K562 (cell line): ENCODE data around the gene ADAMTS6. TPM values are rescaled to one million over a fixed set of nuclear protein-coding genes. Genes with fewer than 3 reads are reported as not detected.

ENCODE experiments used
- polyA plus RNA-seq, 8 experiments: library from polyadenylated mRNA; depleted of rRNA in 4 of 8; stranded (reverse) in 5 of 8; unstranded in 3 of 8; fragments of >200 nt; fragmentation: Nextera tagmentation in 2 of 8; fragmentation: Illumina TruSeq in 1 of 8; extraction: Ambion mirVana in 2 of 8; extraction: Trizol in 1 of 8; gene quantifications; 2 replicates each; pipeline versions ENCODE4 v1.2.1 to v1.2.3, GENCODE V29; 2011 to 2014; ENCODE audit warnings: inconsistent platforms in 1 of 8, missing spikeins in 1 of 8
- small RNA-seq: library from RNA; depleted of rRNA; stranded (forward); fragments of <200 nt; gene quantifications from one replicate; pipeline ENCODE3, GENCODE V24; 2014
- total RNA-seq, 7 experiments: library from RNA; depleted of rRNA in 6 of 7; stranded (reverse); fragments of >200 nt in 6 of 7; fragmentation: Illumina TruSeq in 2 of 7; extraction: Trizol in 2 of 7; gene quantifications; 2 replicates each; pipeline versions ENCODE4 v1.2.1 to v1.2.3, GENCODE V29; 2011 to 2021; ENCODE audit warnings: low replicate concordance in 1 of 7

ADAMTS6 gene
- total and polyA plus RNA-seq, 9 of the 15 experiments (the other 6 are each of a cell fraction or from before 2014, with no cell fraction given), result 0.57 to 5.3 (median 1.5) TPM

Small RNAs within 50 kb of the gene (small RNA-seq; reads per million reads assigned to genes)
- gene RF00019, result not detected

Other genes starting within 250 kb of the ADAMTS6 start
- 29.3 and 30.8 TPM in 2 replicates for gene CENPK, start 81.2 kb upstream of the ADAMTS6 start, total RNA-seq (2014; rRNA removed)
- 69.0 and 80.2 TPM in 2 replicates for gene CENPK, start 81.2 kb upstream of the ADAMTS6 start, total RNA-seq (2014; rRNA removed; fragmentation: Illumina TruSeq; extraction: Trizol)
- gene CENPK, start 81.2 kb upstream of the ADAMTS6 start, total RNA-seq (2015; rRNA removed; fragmentation: Illumina TruSeq; extraction: Trizol), result 53.1 and 55.0 TPM in 2 replicates
- 40.2 and 46.9 TPM in 2 replicates for gene CENPK, start 81.2 kb upstream of the ADAMTS6 start, total RNA-seq (2021)
- 46.0 and 69.3 TPM in 2 replicates for gene CENPK, start 81.2 kb upstream of the ADAMTS6 start, polyA plus RNA-seq (2011; rRNA removed)
- gene CENPK, start 81.2 kb upstream of the ADAMTS6 start, polyA plus RNA-seq (2014; fragmentation: Illumina TruSeq; extraction: Trizol), result 52.0 and 60.3 TPM in 2 replicates
- 100 to 1,000 TPM; 121 to 134 TPM for gene CENPK, start 81.2 kb upstream of the ADAMTS6 start, polyA plus RNA-seq (2014; fragmentation: Nextera tagmentation; extraction: Ambion mirVana)
- gene CENPK, start 81.2 kb upstream of the ADAMTS6 start, polyA plus RNA-seq (2014; rRNA removed), result 62.6 and 72.3 TPM in 2 replicates
- 31.6 and 43.2 TPM in 2 replicates for gene PPWD1, start 81.4 kb upstream of the ADAMTS6 start, total RNA-seq (2014; rRNA removed)
- 59.3 and 62.9 TPM in 2 replicates for gene PPWD1, start 81.4 kb upstream of the ADAMTS6 start, total RNA-seq (2014; rRNA removed; fragmentation: Illumina TruSeq; extraction: Trizol)
- gene PPWD1, start 81.4 kb upstream of the ADAMTS6 start, total RNA-seq (2015; rRNA removed; fragmentation: Illumina TruSeq; extraction: Trizol), result 56.1 and 61.7 TPM in 2 replicates
- gene PPWD1, start 81.4 kb upstream of the ADAMTS6 start, total RNA-seq (2021), result 31.0 and 31.4 TPM in 2 replicates
- gene PPWD1, start 81.4 kb upstream of the ADAMTS6 start, polyA plus RNA-seq (2011; rRNA removed), result 17.6 and 24.1 TPM in 2 replicates
- gene PPWD1, start 81.4 kb upstream of the ADAMTS6 start, polyA plus RNA-seq (2014; fragmentation: Illumina TruSeq; extraction: Trizol), result 46.6 and 59.1 TPM in 2 replicates
- 10 to 100 TPM; 46.3 to 89.2 TPM for gene PPWD1, start 81.4 kb upstream of the ADAMTS6 start, polyA plus RNA-seq (2014; fragmentation: Nextera tagmentation; extraction: Ambion mirVana)
- 39.3 and 51.4 TPM in 2 replicates for gene PPWD1, start 81.4 kb upstream of the ADAMTS6 start, polyA plus RNA-seq (2014; rRNA removed)
- gene TRIM23, start 142.4 kb upstream of the ADAMTS6 start, total RNA-seq (2014; rRNA removed), result 5.2 and 8.5 TPM in 2 replicates
- 6.3 and 8.5 TPM in 2 replicates for gene TRIM23, start 142.4 kb upstream of the ADAMTS6 start, total RNA-seq (2014; rRNA removed; fragmentation: Illumina TruSeq; extraction: Trizol)
- gene TRIM23, start 142.4 kb upstream of the ADAMTS6 start, total RNA-seq (2015; rRNA removed; fragmentation: Illumina TruSeq; extraction: Trizol), result 4.3 and 4.9 TPM in 2 replicates
- 5.6 and 5.9 TPM in 2 replicates for gene TRIM23, start 142.4 kb upstream of the ADAMTS6 start, total RNA-seq (2021)
- 4.6 and 6.1 TPM in 2 replicates for gene TRIM23, start 142.4 kb upstream of the ADAMTS6 start, polyA plus RNA-seq (2011; rRNA removed)
- gene TRIM23, start 142.4 kb upstream of the ADAMTS6 start, polyA plus RNA-seq (2014; fragmentation: Illumina TruSeq; extraction: Trizol), result 3.7 and 4.1 TPM in 2 replicates
- 1 to 10 TPM; 2.4 to 2.6 TPM for gene TRIM23, start 142.4 kb upstream of the ADAMTS6 start, polyA plus RNA-seq (2014; fragmentation: Nextera tagmentation; extraction: Ambion mirVana)
- 2.7 and 3.5 TPM in 2 replicates for gene TRIM23, start 142.4 kb upstream of the ADAMTS6 start, polyA plus RNA-seq (2014; rRNA removed)
- gene SHLD3, start 143.1 kb upstream of the ADAMTS6 start, total RNA-seq (2014; rRNA removed), result 3.0 and 4.8 TPM in 2 replicates
- gene SHLD3, start 143.1 kb upstream of the ADAMTS6 start, total RNA-seq (2014; rRNA removed; fragmentation: Illumina TruSeq; extraction: Trizol), result 8.4 and 9.4 TPM in 2 replicates
- gene SHLD3, start 143.1 kb upstream of the ADAMTS6 start, total RNA-seq (2015; rRNA removed; fragmentation: Illumina TruSeq; extraction: Trizol), result 8.1 and 8.7 TPM in 2 replicates
- 4.7 and 4.8 TPM in 2 replicates for gene SHLD3, start 143.1 kb upstream of the ADAMTS6 start, total RNA-seq (2021)
- gene SHLD3, start 143.1 kb upstream of the ADAMTS6 start, polyA plus RNA-seq (2011; rRNA removed), result 6.6 and 8.5 TPM in 2 replicates
- gene SHLD3, start 143.1 kb upstream of the ADAMTS6 start, polyA plus RNA-seq (2014; fragmentation: Illumina TruSeq; extraction: Trizol), result 8.6 and 9.5 TPM in 2 replicates
- 10 to 100 TPM; 12.1 to 14.5 TPM for gene SHLD3, start 143.1 kb upstream of the ADAMTS6 start, polyA plus RNA-seq (2014; fragmentation: Nextera tagmentation; extraction: Ambion mirVana)
- 8.3 and 8.6 TPM in 2 replicates for gene SHLD3, start 143.1 kb upstream of the ADAMTS6 start, polyA plus RNA-seq (2014; rRNA removed)
- 13.3 and 17.0 TPM in 2 replicates for gene TRAPPC13, start 143.1 kb upstream of the ADAMTS6 start, total RNA-seq (2014; rRNA removed)
- 30.9 and 36.2 TPM in 2 replicates for gene TRAPPC13, start 143.1 kb upstream of the ADAMTS6 start, total RNA-seq (2014; rRNA removed; fragmentation: Illumina TruSeq; extraction: Trizol)
- 21.9 and 22.2 TPM in 2 replicates for gene TRAPPC13, start 143.1 kb upstream of the ADAMTS6 start, total RNA-seq (2015; rRNA removed; fragmentation: Illumina TruSeq; extraction: Trizol)
- gene TRAPPC13, start 143.1 kb upstream of the ADAMTS6 start, total RNA-seq (2021), result 16.2 and 17.3 TPM in 2 replicates
- 35.3 and 43.8 TPM in 2 replicates for gene TRAPPC13, start 143.1 kb upstream of the ADAMTS6 start, polyA plus RNA-seq (2011; rRNA removed)
- gene TRAPPC13, start 143.1 kb upstream of the ADAMTS6 start, polyA plus RNA-seq (2014; fragmentation: Illumina TruSeq; extraction: Trizol), result 19.6 and 22.4 TPM in 2 replicates
- 10 to 100 TPM; 30.7 to 32.9 TPM for gene TRAPPC13, start 143.1 kb upstream of the ADAMTS6 start, polyA plus RNA-seq (2014; fragmentation: Nextera tagmentation; extraction: Ambion mirVana)
- gene TRAPPC13, start 143.1 kb upstream of the ADAMTS6 start, polyA plus RNA-seq (2014; rRNA removed), result 24.0 and 24.5 TPM in 2 replicates
- gene SGTB, start 240.2 kb upstream of the ADAMTS6 start, total RNA-seq (2014; rRNA removed), result 3.2 and 4.0 TPM in 2 replicates
- gene SGTB, start 240.2 kb upstream of the ADAMTS6 start, total RNA-seq (2014; rRNA removed; fragmentation: Illumina TruSeq; extraction: Trizol), result 8.1 and 9.5 TPM in 2 replicates
- 4.4 and 4.8 TPM in 2 replicates for gene SGTB, start 240.2 kb upstream of the ADAMTS6 start, total RNA-seq (2015; rRNA removed; fragmentation: Illumina TruSeq; extraction: Trizol)
- gene SGTB, start 240.2 kb upstream of the ADAMTS6 start, total RNA-seq (2021), result 7.8 and 8.4 TPM in 2 replicates
- gene SGTB, start 240.2 kb upstream of the ADAMTS6 start, polyA plus RNA-seq (2011; rRNA removed), result 6.3 and 7.7 TPM in 2 replicates
- 5.5 and 6.3 TPM in 2 replicates for gene SGTB, start 240.2 kb upstream of the ADAMTS6 start, polyA plus RNA-seq (2014; fragmentation: Illumina TruSeq; extraction: Trizol)
- gene SGTB, start 240.2 kb upstream of the ADAMTS6 start, polyA plus RNA-seq (2014; fragmentation: Nextera tagmentation; extraction: Ambion mirVana), result 1 to 10 TPM; 1.3 to 1.8 TPM
- gene SGTB, start 240.2 kb upstream of the ADAMTS6 start, polyA plus RNA-seq (2014; rRNA removed), result 2.6 and 4.1 TPM in 2 replicates
- 21.8 and 22.6 TPM in 2 replicates for gene NLN, start 240.3 kb upstream of the ADAMTS6 start, total RNA-seq (2014; rRNA removed)
- gene NLN, start 240.3 kb upstream of the ADAMTS6 start, total RNA-seq (2014; rRNA removed; fragmentation: Illumina TruSeq; extraction: Trizol), result 35.7 and 39.0 TPM in 2 replicates
- 27.3 and 28.8 TPM in 2 replicates for gene NLN, start 240.3 kb upstream of the ADAMTS6 start, total RNA-seq (2015; rRNA removed; fragmentation: Illumina TruSeq; extraction: Trizol)
- 45.2 and 45.4 TPM in 2 replicates for gene NLN, start 240.3 kb upstream of the ADAMTS6 start, total RNA-seq (2021)
- 27.5 and 35.7 TPM in 2 replicates for gene NLN, start 240.3 kb upstream of the ADAMTS6 start, polyA plus RNA-seq (2011; rRNA removed)
- gene NLN, start 240.3 kb upstream of the ADAMTS6 start, polyA plus RNA-seq (2014; fragmentation: Illumina TruSeq; extraction: Trizol), result 33.1 and 36.7 TPM in 2 replicates
- 1 to 10 TPM; 6.9 to 7.4 TPM for gene NLN, start 240.3 kb upstream of the ADAMTS6 start, polyA plus RNA-seq (2014; fragmentation: Nextera tagmentation; extraction: Ambion mirVana)
- 23.0 and 24.6 TPM in 2 replicates for gene NLN, start 240.3 kb upstream of the ADAMTS6 start, polyA plus RNA-seq (2014; rRNA removed)